Naive thymus-derived CD8-positive, alpha-beta T cell (primary cell): ENCODE measurements around the gene E2F1. TPM values are rescaled to one million over a fixed set of nuclear protein-coding genes. Genes with fewer than 3 reads are reported as not detected.

Source experiments
- ATAC-seq, 2 donors: fragments of 150-1000 bp; cut with Tn5 transposase in 1 of 2; sonication (Bioruptor Pico), chemical (Tn5 transposase) in 1 of 2; 1 replicate in 1 of 2; 2 replicates in 1 of 2; pipeline ENCODE4 v1.10.0; 2021; ENCODE audit warnings: mild to moderate bottlenecking in 2 of 2, moderate library complexity in 2 of 2
- POLR2A ChIA-PET: fragments of 350-600 bp; sonication (Branson Sonifier 250); formaldehyde crosslinking; loops from one replicate; lab custom pipeline; 2021; ENCODE audit warnings: antibody characterized with exemption; lab: Charles Lee
- DNase-seq, 10 donors: peaks; one replicate each; pipeline versions ENCODE4 v3.0.0 to v3.0.0-alpha.2; 2020 to 2022
- H3K27ac Mint-ChIP-seq, 10 donors: one replicate each; pipeline ENCODE4 v1.8.0; 2020 to 2022; ENCODE audit warnings: mild to moderate bottlenecking in 10 of 10, mixed read lengths in 10 of 10, moderate library complexity in 4 of 10, inconsistent platforms in 1 of 10
- H3K27me3 Mint-ChIP-seq, 5 donors: one replicate each; pipeline ENCODE4 v1.8.0; 2021 to 2022; ENCODE audit warnings: mixed read lengths in 5 of 5
- H3K36me3 Mint-ChIP-seq, 3 donors: one replicate each; pipeline ENCODE4 v1.8.0; 2020 to 2022; ENCODE audit warnings: mixed read lengths in 3 of 3, mild to moderate bottlenecking in 2 of 3, inconsistent platforms in 1 of 3
- H3K4me1 Mint-ChIP-seq, 4 donors: one replicate each; pipeline ENCODE4 v1.8.0; 2021 to 2022; ENCODE audit warnings: mixed read lengths in 4 of 4
- H3K4me3 Mint-ChIP-seq, 10 donors: one replicate each; pipeline ENCODE4 v1.8.0; 2020 to 2022; ENCODE audit warnings: mild to moderate bottlenecking in 10 of 10, mixed read lengths in 10 of 10, moderate library complexity in 6 of 10, inconsistent platforms in 1 of 10
- H3K9me3 Mint-ChIP-seq, 9 donors: one replicate each; pipeline ENCODE4 v1.8.0; 2020 to 2022; ENCODE audit warnings: mixed read lengths in 9 of 9, mild to moderate bottlenecking in 3 of 9, inconsistent platforms in 1 of 9, moderate library complexity in 1 of 9
- polyA plus RNA-seq, 3 donors: library from polyadenylated mRNA; unstranded; fragments of 300-500 nt; fragmentation: Illumina TruSeq; gene quantifications; one replicate each; pipeline ENCODE4 v1.2.3, GENCODE V29; 2021
- total RNA-seq, 8 experiments: library from RNA in 2 of 8; stranded (reverse) in 2 of 8; gene quantifications; one replicate each; pipeline ENCODE4 v1.2.3 and lab custom pipeline; 2021 to 2026

E2F1 gene
- total and polyA plus RNA-seq, 5 experiments from 2014 or later, result 0.19 to 1.4 (median 0.49) TPM

GRCh38 chr20:33681728-33682353 lies 4.3 kb downstream of the E2F1 start:
- peaks cover 11 to 45% (median 28%) of the 10 kb centered on the region in 4 donors for H3K4me1 Mint-ChIP-seq
- no peak for DNase-seq
- H3K27ac Mint-ChIP-seq, result peak overlapping the region in 2 of 10 donors; percentile 35 to 64
- H3K27me3 Mint-ChIP-seq, result no peaks in the 10 kb centered on the region
- H3K36me3 Mint-ChIP-seq, result no peaks in the 10 kb centered on the region
- H3K9me3 Mint-ChIP-seq, result no peaks in the 10 kb centered on the region
- no peak for ATAC-seq
- POLR2A ChIA-PET, result interaction anchor here (0.5 to 5.6 kb wide), 3 partner anchors 18 to 127 kb away, joined by 4 to 21 read pairs (median 5); partner anchors contain the start of gene C20orf144
- no peak overlapping the region for H3K4me3 Mint-ChIP-seq

- H3K36me3 Mint-ChIP-seq, result no peaks in the 10 kb centered on the region
- no peaks in the 10 kb centered on the region for H3K9me3 Mint-ChIP-seq
- H3K4me1 Mint-ChIP-seq, result peaks cover 8 to 41% (median 24%) of the 10 kb centered on the region in 4 donors
- DNase-seq (no peak), ATAC-seq (no peak)
- no peaks in the 10 kb centered on the region for H3K27me3 Mint-ChIP-seq
- POLR2A ChIA-PET, result interaction anchor here (0.5 to 5.6 kb wide), 3 partner anchors 14 to 48 kb away, joined by 4 to 21 read pairs (median 21); partner anchors contain the start of genes ACTL10 and C20orf144
- no peak overlapping the region for H3K4me3 Mint-ChIP-seq
- peak overlapping the region in 2 of 10 donors; percentile 31 to 35 for H3K27ac Mint-ChIP-seq
Measured at GRCh38 chr20:33681288-33681687, 4.9 kb downstream of the E2F1 start.

GRCh38 chr20:33680686-33681085 lies 5.5 kb downstream of the E2F1 start:
- DNase-seq (no peak), ATAC-seq (no peak)
- Mint-ChIP-seq H3K27ac (peak overlapping the region in 3 of 10 donors; percentile 23 to 66 (median 56)), H3K4me3 (no peak overlapping the region), H3K36me3 (no peaks in the 10 kb centered on the region), H3K27me3 (no peaks in the 10 kb centered on the region), H3K4me1 (peaks cover 8 to 41% (median 27%) of the 10 kb centered on the region in 4 donors), H3K9me3 (no peaks in the 10 kb centered on the region)
- POLR2A ChIA-PET, result interaction anchor here (4.4 to 5.6 kb wide), 2 partner anchors 13 to 17 kb away, joined by 21 read pairs; partner anchors contain the start of genes ACTL10 and C20orf144

GRCh38 chr20:33679758-33680485 lies 6.3 kb downstream of the E2F1 start:
- H3K9me3 Mint-ChIP-seq, result no peaks in the 10 kb centered on the region
- ATAC-seq, result peak; percentile 53 to 62
- H3K27ac Mint-ChIP-seq, result peak overlapping the region in 7 of 10 donors; percentile 4 to 93 (median 62)
- no peaks in the 10 kb centered on the region for H3K27me3 Mint-ChIP-seq
- no peaks in the 10 kb centered on the region for H3K36me3 Mint-ChIP-seq
- DNase-seq, result no peak
- POLR2A ChIA-PET, result interaction anchor here (0.5 to 5.6 kb wide), 8 partner anchors 12 to 190 kb away, joined by 3 to 21 read pairs (median 5); partner anchors contain the start of genes ACTL10, C20orf144, CBFA2T2 and PXMP4
- H3K4me3 Mint-ChIP-seq, result peak overlapping the region in 6 of 10 donors; percentile 23 to 77 (median 62)
- peaks cover 9 to 43% (median 29%) of the 10 kb centered on the region in 4 donors for H3K4me1 Mint-ChIP-seq

GRCh38 chr20:33677991-33678702 lies 8.0 kb downstream of the E2F1 start:
- Mint-ChIP-seq H3K9me3 (no peaks in the 10 kb centered on the region), H3K27me3 (no peaks in the 10 kb centered on the region), H3K4me1 (peaks cover 12 to 51% (median 36%) of the 10 kb centered on the region in 4 donors), H3K27ac (peak overlapping the region; percentile 11 to 95 (median 74)), H3K4me3 (peak overlapping the region in 6 of 10 donors; percentile 36 to 86 (median 62)), H3K36me3 (no peaks in the 10 kb centered on the region)
- DNase-seq, result no peak
- ATAC-seq, result no peak
- POLR2A ChIA-PET, result interaction anchor here (0.6 to 5.6 kb wide), 4 partner anchors 10 to 214 kb away, joined by 3 to 21 read pairs (median 12); partner anchors contain the start of genes ACTL10 and C20orf144

- POLR2A ChIA-PET, result interaction anchor here (4.4 to 5.6 kb wide), 2 partner anchors 9 to 13 kb away, joined by 21 read pairs; partner anchors contain the start of genes ACTL10 and C20orf144
- Mint-ChIP-seq H3K9me3 (no peaks in the 10 kb centered on the region), H3K4me1 (peaks cover 16 to 58% (median 45%) of the 10 kb centered on the region in 4 donors), H3K36me3 (peaks cover 0 to under 1% (median 0%) of the 10 kb centered on the region in 3 donors), H3K27ac (peak overlapping the region in 6 of 10 donors; percentile 28 to 67 (median 38)), H3K4me3 (peak overlapping the region in 2 of 10 donors; percentile 29 to 30), H3K27me3 (no peaks in the 10 kb centered on the region)
- ATAC-seq (no peak), DNase-seq (no peak)
Measured at GRCh38 chr20:33676652-33677645, 9.2 kb downstream of the E2F1 start.

GRCh38 chr20:33676121-33676520 lies 10.1 kb downstream of the E2F1 start:
- Mint-ChIP-seq H3K27ac (peak overlapping the region in 2 of 10 donors; percentile 28 to 31), H3K4me1 (peaks cover 18 to 57% (median 44%) of the 10 kb centered on the region in 4 donors), H3K36me3 (peaks cover 0 to 2% (median 0%) of the 10 kb centered on the region in 3 donors), H3K9me3 (no peaks in the 10 kb centered on the region), H3K4me3 (peak overlapping the region in 5 of 10 donors; percentile 20 to 81 (median 32)), H3K27me3 (no peaks in the 10 kb centered on the region)
- ATAC-seq, result no peak
- POLR2A ChIA-PET, result no interaction called here
- no peak for DNase-seq

- Mint-ChIP-seq H3K9me3 (no peaks in the 10 kb centered on the region), H3K36me3 (peaks cover 0 to 2% (median 0%) of the 10 kb centered on the region in 3 donors), H3K4me1 (peaks cover 18 to 54% (median 42%) of the 10 kb centered on the region in 4 donors), H3K27ac (peak overlapping the region in 7 of 10 donors; percentile 15 to 87 (median 70)), H3K4me3 (peak overlapping the region; percentile 55 to 90 (median 80)), H3K27me3 (no peaks in the 10 kb centered on the region)
- DNase-seq (no peak), ATAC-seq (no peak)
- POLR2A ChIA-PET, result interaction anchor here (1.7 kb wide), 1 partner anchor 11 kb away, joined by 5 read pairs; no protein-coding TSS in a partner anchor
Measured at GRCh38 chr20:33675136-33675959, 10.8 kb downstream of the E2F1 start.

- no peaks in the 10 kb centered on the region for H3K27me3 Mint-ChIP-seq
- peak; percentile 65 to 84 for ATAC-seq
- peak in 6 of 10 donors; percentile 9 to 67 (median 46) for DNase-seq
- H3K36me3 Mint-ChIP-seq, result peaks cover 0 to 2% (median 0%) of the 10 kb centered on the region in 3 donors
- peak within 1 kb of the TSS in 9 of 10 donors; percentile 29 to 91 (median 70) for H3K27ac Mint-ChIP-seq
- no peaks in the 10 kb centered on the region for H3K9me3 Mint-ChIP-seq
- H3K4me3 Mint-ChIP-seq, result peak within 1 kb of the TSS; percentile 74 to 91 (median 86)
- peaks cover 18 to 49% (median 39%) of the 10 kb centered on the region in 4 donors for H3K4me1 Mint-ChIP-seq
- POLR2A ChIA-PET, result interaction anchor here (1.7 kb wide), 1 partner anchor 10 kb away, joined by 5 read pairs; no protein-coding TSS in a partner anchor
Measured at GRCh38 chr20:33674294-33675135, 11.7 kb downstream of the E2F1 start, which contains the start of gene NECAB3. TSS of gene NECAB3 (minus strand) at chr20:33674428. CDS start at chr20:33674352, 76 bp downstream.
